ENCODE data around the gene MTMR3. TPM values are rescaled to one million over a fixed set of nuclear protein-coding genes. Genes with fewer than 3 reads are reported as not detected.

Gene MTMR3
- total RNA-seq, 1 experiment from 2014 or later, result 27.3 TPM

GRCh38 chr22:29877620-29878019 lies 5.4 kb upstream of the MTMR3 start:
- intact Hi-C loops (cut with micrococcal nuclease; ENCODE audit: unreplicated experiment), result no loop called here
- Mint-ChIP-seq H3K36me3 (ENCODE audit: insufficient read depth, unreplicated experiment) (no peaks in the 10 kb centered on the region), H3K9me3 (ENCODE audit: unreplicated experiment) (no peaks in the 10 kb centered on the region), H3K4me1 (ENCODE audit: low read depth, unreplicated experiment) (no peaks in the 10 kb centered on the region), H3K27me3 (ENCODE audit: insufficient read depth, unreplicated experiment) (no peaks in the 10 kb centered on the region), H3K4me3 (ENCODE audit: unreplicated experiment) (no peak overlapping the region), H3K27ac (ENCODE audit: unreplicated experiment) (no peak overlapping the region)
- H3K27me3 ChIP-seq (replicated peaks; ENCODE audit: control insufficient read depth, insufficient read depth, low read length), result no peaks in the 10 kb centered on the region
- DNase-seq, result no peak
- no peaks in the 10 kb centered on the region for H3K36me3 ChIP-seq (ENCODE audit: control insufficient read depth, insufficient read depth, low read length)
- H3K4me1 ChIP-seq, result no peaks in the 10 kb centered on the region
- no peak overlapping the region for H3K4me3 ChIP-seq (ENCODE audit: low read depth, low read length)
- BruUV-seq (replicated peaks), result no TSS peak
- ChIA-PET CTCF (no interaction called here), POLR2A (no interaction called here)
- TF ChIP-seq CTCF (IDR thresholded peaks at IDR 0.05; ENCODE audit: insufficient read depth in 1 of 2, low read depth in 1 of 2, low read length in 1 of 2, severe bottlenecking in 1 of 2, unreplicated experiment in 1 of 2), result no peak
- H3K9me3 ChIP-seq, result no peaks in the 10 kb centered on the region

- Histone ChIP-seq H3K27me3 (replicated peaks; ENCODE audit: control insufficient read depth, insufficient read depth, low read length) (no peaks in the 10 kb centered on the region), H3K36me3 (ENCODE audit: control insufficient read depth, insufficient read depth, low read length) (no peaks in the 10 kb centered on the region), H3K9me3 (no peaks in the 10 kb centered on the region), H3K4me3 (ENCODE audit: low read depth, low read length) (no peak overlapping the region), H3K4me1 (0 out of 2 replicates have a peak, but pooled peaks cover 3% of the 10 kb centered on the region)
- BruUV-seq (replicated peaks), result no TSS peak
- TF ChIP-seq CTCF (IDR thresholded peaks at IDR 0.05; ENCODE audit: insufficient read depth in 1 of 2, low read depth in 1 of 2, low read length in 1 of 2, severe bottlenecking in 1 of 2, unreplicated experiment in 1 of 2), result no peak
- Mint-ChIP-seq H3K9me3 (ENCODE audit: unreplicated experiment) (no peaks in the 10 kb centered on the region), H3K27me3 (ENCODE audit: insufficient read depth, unreplicated experiment) (no peaks in the 10 kb centered on the region), H3K27ac (ENCODE audit: unreplicated experiment) (no peak overlapping the region), H3K36me3 (ENCODE audit: insufficient read depth, unreplicated experiment) (no peaks in the 10 kb centered on the region), H3K4me1 (ENCODE audit: low read depth, unreplicated experiment) (no peaks in the 10 kb centered on the region), H3K4me3 (ENCODE audit: unreplicated experiment) (no peak overlapping the region)
- peak; percentile 25 to 49 for DNase-seq
- POLR2A ChIA-PET, result interaction anchor here (0.6 kb wide), 1 partner anchor 21 kb away, joined by 12 read pairs; no protein-coding TSS in a partner anchor
- intact Hi-C loops (cut with micrococcal nuclease; ENCODE audit: unreplicated experiment), result loop anchor here (5.0 kb wide), 1 partner anchor 208 kb away; no protein-coding TSS in a partner anchor
- CTCF ChIA-PET, result interaction anchor here (0.6 kb wide), 1 partner anchor 9 kb away, joined by 4 read pairs; no protein-coding TSS in a partner anchor
Observed at GRCh38 chr22:29879753-29880152, 3.2 kb upstream of the MTMR3 start.

- peak overlapping the region; percentile 74 for H3K4me3 Mint-ChIP-seq (ENCODE audit: unreplicated experiment)
- Histone ChIP-seq H3K36me3 (ENCODE audit: control insufficient read depth, insufficient read depth, low read length) (no peaks in the 10 kb centered on the region), H3K27me3 (replicated peaks; ENCODE audit: control insufficient read depth, insufficient read depth, low read length) (no peaks in the 10 kb centered on the region), H3K4me3 (ENCODE audit: low read depth, low read length) (no peak overlapping the region), H3K9me3 (no peaks in the 10 kb centered on the region), H3K4me1 (0 out of 2 replicates have a peak, but pooled peaks cover 3% of the 10 kb centered on the region)
- no peak for DNase-seq
- H3K4me1 Mint-ChIP-seq (ENCODE audit: low read depth, unreplicated experiment), result no peaks in the 10 kb centered on the region
- intact Hi-C loops (cut with micrococcal nuclease; ENCODE audit: unreplicated experiment), result loop anchor here (1.0 to 5.0 kb wide), 2 partner anchors 123 to 205 kb away; no protein-coding TSS in a partner anchor
- no peak for TF ChIP-seq CTCF (IDR thresholded peaks at IDR 0.05; ENCODE audit: insufficient read depth in 1 of 2, low read depth in 1 of 2, low read length in 1 of 2, severe bottlenecking in 1 of 2, unreplicated experiment in 1 of 2)
- CTCF ChIA-PET, result interaction anchor here (0.6 to 1.7 kb wide), 9 partner anchors 10 to 247 kb away, joined by 3 to 18 read pairs (median 4); partner anchors contain the start of gene ASCC2
- H3K27ac Mint-ChIP-seq (ENCODE audit: unreplicated experiment), result no peak overlapping the region
- H3K36me3 Mint-ChIP-seq (ENCODE audit: insufficient read depth, unreplicated experiment), result no peaks in the 10 kb centered on the region
- BruUV-seq (replicated peaks), result no TSS peak
- no peaks in the 10 kb centered on the region for H3K27me3 Mint-ChIP-seq (ENCODE audit: insufficient read depth, unreplicated experiment)
- no peaks in the 10 kb centered on the region for H3K9me3 Mint-ChIP-seq (ENCODE audit: unreplicated experiment)
- POLR2A ChIA-PET, result interaction anchor here (1.2 kb wide), 1 partner anchor 329 kb away, joined by 6 read pairs; the partner anchor contains the start of gene THOC5
Observed at GRCh38 chr22:29882716-29883044, 294 bp upstream of the MTMR3 start.

Data from Caco-2 (cell line).